CD4-positive, alpha-beta T cell treated with Interleukin-4 for 4 hours (primary cell): ENCODE measurements around the gene RGS7.
"Not testable (repeated sequence)": the region's sequence is repeated elsewhere in the genome, so short reads cannot be mapped to it uniquely, and the experiment has no call there.

Experiments
- DNase-seq: peaks from one replicate; pipeline ENCODE4 v3.0.0-alpha.2; 2020

RGS7 gene

GRCh38 chr1:241331328-241332036 is 25.5 kb downstream of the RGS7 start:
- DNase-seq: no peak

- no peak for DNase-seq
Measured at GRCh38 chr1:241330619-241331327, 26.2 kb downstream of the RGS7 start.

GRCh38 chr1:241325456-241325855 is 31.5 kb downstream of the RGS7 start:
- no peak for DNase-seq

- no peak for DNase-seq
Measured at GRCh38 chr1:241323514-241324195, 33.4 kb downstream of the RGS7 start.

GRCh38 chr1:241317676-241318075 is 39.3 kb downstream of the RGS7 start:
- DNase-seq: no peak

- DNase-seq: no peak
Measured at GRCh38 chr1:241316372-241316771, 40.6 kb downstream of the RGS7 start.

GRCh38 chr1:241311056-241311746 is 45.8 kb downstream of the RGS7 start:
- no peak for DNase-seq

- DNase-seq: no peak
Measured at GRCh38 chr1:241310451-241310850, 46.6 kb downstream of the RGS7 start.

GRCh38 chr1:241309651-241310050 is 47.4 kb downstream of the RGS7 start:
- DNase-seq: no peak

- DNase-seq: no peak
Measured at GRCh38 chr1:241308471-241308870, 48.5 kb downstream of the RGS7 start.

GRCh38 chr1:241308011-241308410 is 49.0 kb downstream of the RGS7 start:
- no peak for DNase-seq

GRCh38 chr1:241306125-241306790 is 50.7 kb downstream of the RGS7 start:
- DNase-seq: no peak

GRCh38 chr1:241302024-241302423 is 55.0 kb downstream of the RGS7 start:
- not testable (repeated sequence) for DNase-seq

- no peak for DNase-seq
Measured at GRCh38 chr1:241299347-241299746, 57.7 kb downstream of the RGS7 start.

GRCh38 chr1:241292973-241293372 is 64.0 kb downstream of the RGS7 start:
- DNase-seq: no peak

GRCh38 chr1:241291548-241291947 is 65.5 kb downstream of the RGS7 start:
- DNase-seq: not testable (repeated sequence)

- DNase-seq: no peak
Measured at GRCh38 chr1:241286486-241286885, 70.5 kb downstream of the RGS7 start.

GRCh38 chr1:241276391-241276790 is 80.6 kb downstream of the RGS7 start:
- no peak for DNase-seq

GRCh38 chr1:241275981-241276380 is 81.0 kb downstream of the RGS7 start:
- no peak for DNase-seq

GRCh38 chr1:241275226-241275625 is 81.8 kb downstream of the RGS7 start:
- DNase-seq: no peak

GRCh38 chr1:241274693-241275092 is 82.3 kb downstream of the RGS7 start:
- no peak for DNase-seq

GRCh38 chr1:241272828-241273227 is 84.2 kb downstream of the RGS7 start:
- no peak for DNase-seq

- no peak for DNase-seq
Measured at GRCh38 chr1:241271427-241271826, 85.6 kb downstream of the RGS7 start.
